Stomach (tissue), 9 donors: Measurements from ENCODE around the gene GPR52. TPM values are rescaled to one million over a fixed set of nuclear protein-coding genes. Genes with fewer than 3 reads are reported as not detected.
"Not testable (repeated sequence)": the region's sequence is repeated elsewhere in the genome, so short reads cannot be mapped to it uniquely, and the experiment has no call there.

ENCODE experiments used
- DNase-seq, 2 donors: peaks; one replicate each; pipeline versions ENCODE4 v3.0.0 to v3.0.0-alpha.2; 2013 to 2019
- H3K27ac ChIP-seq, 5 donors: fragments of 200-600 bp in 4 of 5; sonication (generic) in 4 of 5; one replicate each; pipeline ENCODE4 v1.5.1; 2013 to 2019; ENCODE audit warnings: mild to moderate bottlenecking in 1 of 5, moderate library complexity in 1 of 5
- H3K27me3 ChIP-seq, 3 donors: fragments of 200-600 bp; sonication (generic); one replicate each; pipeline ENCODE4 v1.5.1; 2017 to 2019; ENCODE audit warnings: mixed run types in 1 of 3
- H3K36me3 ChIP-seq, 4 donors: fragments of 200-600 bp; sonication (generic); 1 replicate in 3 of 4; 2 replicates in 1 of 4; pipeline ENCODE4 v1.5.1; 2016 to 2019
- H3K4me1 ChIP-seq, 4 donors: fragments of 200-600 bp; sonication (generic); one replicate each; pipeline ENCODE4 v1.5.1; 2016 to 2019
- H3K4me3 ChIP-seq, 4 donors: fragments of 200-600 bp; sonication (generic) in 3 of 4; one replicate each; pipeline ENCODE4 v1.5.1; 2016 to 2019; ENCODE audit warnings: mild to moderate bottlenecking in 1 of 4
- H3K9me3 ChIP-seq, 4 donors: fragments of 200-600 bp; sonication (generic); one replicate each; pipeline ENCODE4 v1.5.1; 2016 to 2019
- EP300 ChIP-seq: sonication (generic); formaldehyde crosslinking; IDR thresholded peaks from one replicate; pipeline ENCODE4 v1.6.1; 2017; ENCODE audit warnings: antibody characterized with exemption
- POLR2A ChIP-seq, 4 donors: fragments of 450-650 bp; IDR thresholded peaks; one replicate each; pipeline ENCODE4 v1.6.1; 2016; ENCODE audit warnings: antibody characterized with exemption in 4 of 4, control low read depth in 2 of 4, mild to moderate bottlenecking in 1 of 4, moderate library complexity in 1 of 4
- POLR2AphosphoS5 ChIP-seq, 3 donors: sonication (generic); formaldehyde crosslinking; IDR thresholded peaks; one replicate each; pipeline ENCODE4 v1.6.1; 2016; ENCODE audit warnings: antibody characterized with exemption in 3 of 3
- WGBS, 5 donors: extraction: QIAGEN DNeasy Blood & Tissue Kit in 3 of 5; methylation state at CpG; one replicate each; pipeline versions ENCODE4 v1.1.5 to v1.1.7; 2013 to 2018; 5-methylcytosine and 5-hydroxymethylcytosine counted together
- intact Hi-C: fragments of 100-400 bp; cut with DNase I; formaldehyde crosslinking; loops from one replicate; pipeline ENCODE4 v1.15.1; 2023; ENCODE audit warnings: low total_unique reads
- polyA plus RNA-seq, 3 donors: library from polyadenylated mRNA; stranded (reverse); fragments of 200-250 nt; gene quantifications; one replicate each; pipeline ENCODE4 v1.2.3, GENCODE V29; 2013
- total RNA-seq, 5 donors: library from RNA; depleted of rRNA; stranded (reverse); fragments of >200 nt; gene quantifications; one replicate each; pipeline versions ENCODE4 v1.1.0 to v1.2.3, GENCODE V29; 2014 to 2016
- TF ChIP-seq, protein P1 (sequence below), 7 experiments: fragments of 450-650 bp in 4 of 7; fragments of 200-600 bp in 3 of 7; sonication (generic) in 3 of 7; IDR thresholded peaks; one replicate each; pipeline ENCODE4 v1.5.1; 2016 to 2019; ENCODE audit warnings: antibody characterized with exemption in 7 of 7, control low read depth in 2 of 7, mild to moderate bottlenecking in 1 of 7
- donor health status: healthy with polysubstance abuse.
- donor health status: Bipolar disorder and iron deficiency.
- donor health status: healthy.

GPR52 gene
- total and polyA plus RNA-seq, 8 donors, result 3.9 to 7.0 TPM; not detected in 6

DNA sequence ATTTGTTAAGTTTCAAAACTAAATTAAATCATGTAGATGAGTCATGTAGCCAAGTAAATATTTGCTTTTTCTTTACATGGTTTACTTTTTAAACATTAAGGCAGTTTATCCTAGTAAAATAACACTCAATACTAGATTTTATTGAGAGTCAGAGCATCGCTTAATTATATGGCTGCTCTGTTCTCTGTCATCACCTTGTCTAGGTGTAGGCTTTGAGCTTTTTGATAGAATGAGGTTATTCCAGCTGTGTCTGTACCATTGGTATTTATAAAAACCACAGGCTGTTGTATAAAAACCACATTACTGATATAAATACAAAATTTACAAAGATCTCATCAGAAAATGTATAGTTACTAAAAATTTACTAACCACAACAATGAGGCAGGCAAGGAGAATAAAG is 42.5 kb upstream of the GPR52 start:
- H3K4me1 ChIP-seq, result no peaks in the 10 kb centered on the region
- no peak overlapping the region for H3K4me3 ChIP-seq
- no peak for DNase-seq
- no peaks in the 10 kb centered on the region for H3K27me3 ChIP-seq
- no peaks in the 10 kb centered on the region for H3K36me3 ChIP-seq
- WGBS, 5 donors, result 53 to 82% (median 74%) methylated on average over 1 of the region's 1 CpG
- intact Hi-C loops, result no loop called here
- H3K27ac ChIP-seq, result no peak overlapping the region
- TF ChIP-seq EP300 (no peak), POLR2AphosphoS5 (IDR thresholded peaks at IDR 0.05) (no peak), POLR2A (IDR thresholded peaks at IDR 0.05) (no peak)
- TF ChIP-seq, protein P1, sequence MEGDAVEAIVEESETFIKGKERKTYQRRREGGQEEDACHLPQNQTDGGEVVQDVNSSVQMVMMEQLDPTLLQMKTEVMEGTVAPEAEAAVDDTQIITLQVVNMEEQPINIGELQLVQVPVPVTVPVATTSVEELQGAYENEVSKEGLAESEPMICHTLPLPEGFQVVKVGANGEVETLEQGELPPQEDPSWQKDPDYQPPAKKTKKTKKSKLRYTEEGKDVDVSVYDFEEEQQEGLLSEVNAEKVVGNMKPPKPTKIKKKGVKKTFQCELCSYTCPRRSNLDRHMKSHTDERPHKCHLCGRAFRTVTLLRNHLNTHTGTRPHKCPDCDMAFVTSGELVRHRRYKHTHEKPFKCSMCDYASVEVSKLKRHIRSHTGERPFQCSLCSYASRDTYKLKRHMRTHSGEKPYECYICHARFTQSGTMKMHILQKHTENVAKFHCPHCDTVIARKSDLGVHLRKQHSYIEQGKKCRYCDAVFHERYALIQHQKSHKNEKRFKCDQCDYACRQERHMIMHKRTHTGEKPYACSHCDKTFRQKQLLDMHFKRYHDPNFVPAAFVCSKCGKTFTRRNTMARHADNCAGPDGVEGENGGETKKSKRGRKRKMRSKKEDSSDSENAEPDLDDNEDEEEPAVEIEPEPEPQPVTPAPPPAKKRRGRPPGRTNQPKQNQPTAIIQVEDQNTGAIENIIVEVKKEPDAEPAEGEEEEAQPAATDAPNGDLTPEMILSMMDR (IDR thresholded peaks at IDR 0.05), result no peak
- H3K9me3 ChIP-seq, result no peaks in the 10 kb centered on the region

DNA sequence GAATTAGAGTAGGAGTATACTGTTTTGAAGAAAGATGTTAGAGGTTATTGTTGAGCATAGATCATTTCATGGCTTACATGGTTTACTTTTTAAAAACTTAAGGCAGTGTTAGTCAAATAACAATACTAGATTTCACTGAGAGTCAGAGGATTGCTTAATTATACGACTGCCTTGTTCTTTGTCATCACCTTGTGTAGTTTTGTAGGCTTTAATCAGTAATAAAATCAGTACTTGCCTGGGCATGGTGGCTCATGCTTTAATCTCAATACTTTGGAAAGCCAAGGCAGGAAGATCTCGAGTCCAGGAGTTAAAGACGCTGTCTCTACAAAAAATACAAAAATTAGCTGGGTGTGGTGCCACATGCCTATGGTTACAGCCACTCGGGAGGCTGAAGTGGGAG is 41.3 kb upstream of the GPR52 start:
- Histone ChIP-seq H3K9me3 (no peaks in the 10 kb centered on the region), H3K4me1 (no peaks in the 10 kb centered on the region), H3K36me3 (no peaks in the 10 kb centered on the region), H3K27ac (no peak overlapping the region), H3K27me3 (no peaks in the 10 kb centered on the region), H3K4me3 (no peak overlapping the region)
- 92 to 94% (median 92%) methylated on average over 4 of the region's 4 CpGs for WGBS, 5 donors
- no peak for DNase-seq
- TF ChIP-seq POLR2AphosphoS5 (IDR thresholded peaks at IDR 0.05) (no peak), EP300 (no peak), POLR2A (IDR thresholded peaks at IDR 0.05) (no peak)
- TF ChIP-seq, protein P1 (IDR thresholded peaks at IDR 0.05), result no peak
- intact Hi-C loops, result no loop called here

DNA sequence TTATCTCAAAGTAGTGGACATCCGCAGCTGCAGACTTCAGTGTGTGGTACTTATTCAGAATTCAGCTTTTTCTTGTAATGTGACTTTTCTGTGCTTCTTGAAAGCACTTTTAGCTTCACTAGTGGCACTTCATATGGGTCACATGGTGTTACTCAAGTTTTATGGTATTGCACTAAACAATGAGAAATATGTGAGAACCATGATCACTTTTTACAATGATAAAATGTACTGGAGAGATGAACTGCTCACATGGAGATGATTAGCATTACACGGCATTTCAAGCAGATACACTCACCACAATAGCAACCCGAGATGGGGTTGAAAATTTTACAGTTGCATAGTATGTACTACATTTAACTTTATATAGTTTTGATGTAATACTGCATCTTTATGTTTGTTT is 40.1 kb upstream of the GPR52 start:
- WGBS, 5 donors, result 94 to 98% (median 96%) methylated on average over 3 of the region's 3 CpGs
- TF ChIP-seq EP300 (no peak), POLR2A (IDR thresholded peaks at IDR 0.05) (no peak), POLR2AphosphoS5 (IDR thresholded peaks at IDR 0.05) (no peak)
- TF ChIP-seq, protein P1 (IDR thresholded peaks at IDR 0.05), result no peak
- Histone ChIP-seq H3K9me3 (no peaks in the 10 kb centered on the region), H3K4me3 (no peak overlapping the region), H3K36me3 (no peaks in the 10 kb centered on the region), H3K27me3 (no peaks in the 10 kb centered on the region), H3K27ac (no peak overlapping the region), H3K4me1 (no peaks in the 10 kb centered on the region)
- intact Hi-C loops, result no loop called here
- DNase-seq, result no peak

DNA sequence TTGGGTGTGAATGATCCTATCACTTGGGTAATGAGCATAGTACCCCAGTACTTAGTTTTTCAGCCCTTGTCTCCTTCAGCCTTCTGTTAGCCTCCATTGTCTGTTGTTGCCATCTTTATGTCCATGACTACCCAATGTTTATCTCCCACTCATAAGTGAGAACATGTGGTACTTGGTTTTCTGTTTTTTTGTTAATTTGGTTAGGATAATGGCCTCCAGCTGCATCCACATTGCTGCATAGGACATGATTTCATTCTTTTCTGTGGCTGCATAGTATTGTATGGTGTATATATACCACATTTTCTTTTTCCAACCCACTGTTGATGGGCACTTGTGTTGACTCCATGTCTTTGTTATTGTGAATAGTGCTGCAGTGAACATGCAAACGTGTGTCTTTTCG is 39.6 kb upstream of the GPR52 start:
- intact Hi-C loops, result no loop called here
- Histone ChIP-seq H3K36me3 (no peaks in the 10 kb centered on the region), H3K4me1 (no peaks in the 10 kb centered on the region), H3K27ac (no peak overlapping the region), H3K27me3 (no peaks in the 10 kb centered on the region), H3K9me3 (no peaks in the 10 kb centered on the region), H3K4me3 (no peak overlapping the region)
- WGBS, 5 donors, result 43 to 74% (median 70%) methylated on average over 2 of the region's 2 CpGs
- TF ChIP-seq POLR2AphosphoS5 (IDR thresholded peaks at IDR 0.05), result no peak
- no peak for TF ChIP-seq EP300
- TF ChIP-seq, protein P1 (IDR thresholded peaks at IDR 0.05), result no peak
- no peak for TF ChIP-seq POLR2A (IDR thresholded peaks at IDR 0.05)
- DNase-seq, result no peak

DNA sequence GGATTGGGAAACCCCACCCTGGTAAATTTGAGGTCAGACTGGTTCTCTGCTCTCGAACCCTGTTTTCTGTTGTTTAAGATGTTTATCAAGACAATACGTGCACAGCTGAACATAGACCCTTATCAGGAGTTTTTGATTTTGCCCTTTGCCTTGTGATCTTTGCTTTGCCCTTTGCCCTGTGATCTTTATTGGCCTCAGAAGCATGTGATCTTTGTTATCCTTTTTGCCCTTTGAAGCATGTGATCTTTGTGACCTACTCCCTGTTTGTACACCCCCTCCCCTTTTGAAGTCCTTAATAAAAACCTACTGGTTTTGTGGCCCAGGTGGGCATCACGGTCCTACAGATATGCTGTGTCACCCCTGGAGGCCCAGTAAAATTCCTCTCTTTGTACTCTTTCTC is 38.0 kb upstream of the GPR52 start:
- H3K36me3 ChIP-seq, H3K27me3 ChIP-seq, DNase-seq, H3K4me3 ChIP-seq, H3K9me3 ChIP-seq, intact Hi-C loops, H3K27ac ChIP-seq, H3K4me1 ChIP-seq: not testable (repeated sequence)
- 72 to 87% (median 85%) methylated on average over 3 of the region's 3 CpGs for WGBS, 5 donors
